Measurements from ENCODE around the gene DOCK4. TPM values are rescaled to one million over a fixed set of nuclear protein-coding genes. Genes with fewer than 3 reads are reported as not detected.

The DOCK4 gene
- total RNA-seq (2022; extraction: Qiagen RNA extraction) = 3.7 to 6.3 TPM (median 5.6 TPM) in 5 replicates

GRCh38 chr7:112206238-112206990 lies at the start of gene DOCK4, which contains the start of gene ZNF277:
Gene DOCK4, minus strand, starts transcription at chr7:112206399. Its CDS starts 261 bp downstream, at chr7:112206138.
Gene ZNF277, plus strand, starts transcription at chr7:112206695. Its CDS starts 22 bp downstream, at chr7:112206717.

Other genes starting within 250 kb of the DOCK4 start
- gene ZNF277, start 296 bp upstream of the DOCK4 start, total RNA-seq (2022; extraction: Qiagen RNA extraction) = 10.0 to 17.4 TPM (median 14.0 TPM) in 5 replicates
- gene IFRD1, start 244.1 kb upstream of the DOCK4 start, total RNA-seq (2022; extraction: Qiagen RNA extraction) = 29.8 to 39.3 TPM (median 35.0 TPM) in 5 replicates